ENCODE results near the gene GOLGA6L7.
A peak's percentile ranks its signal among the peaks of the same experiment; 100 is the strongest.
"Not testable (repeated sequence)": the region's sequence is repeated elsewhere in the genome, so short reads cannot be mapped to it uniquely, and the experiment has no call there.

Gene GOLGA6L7, protein sequence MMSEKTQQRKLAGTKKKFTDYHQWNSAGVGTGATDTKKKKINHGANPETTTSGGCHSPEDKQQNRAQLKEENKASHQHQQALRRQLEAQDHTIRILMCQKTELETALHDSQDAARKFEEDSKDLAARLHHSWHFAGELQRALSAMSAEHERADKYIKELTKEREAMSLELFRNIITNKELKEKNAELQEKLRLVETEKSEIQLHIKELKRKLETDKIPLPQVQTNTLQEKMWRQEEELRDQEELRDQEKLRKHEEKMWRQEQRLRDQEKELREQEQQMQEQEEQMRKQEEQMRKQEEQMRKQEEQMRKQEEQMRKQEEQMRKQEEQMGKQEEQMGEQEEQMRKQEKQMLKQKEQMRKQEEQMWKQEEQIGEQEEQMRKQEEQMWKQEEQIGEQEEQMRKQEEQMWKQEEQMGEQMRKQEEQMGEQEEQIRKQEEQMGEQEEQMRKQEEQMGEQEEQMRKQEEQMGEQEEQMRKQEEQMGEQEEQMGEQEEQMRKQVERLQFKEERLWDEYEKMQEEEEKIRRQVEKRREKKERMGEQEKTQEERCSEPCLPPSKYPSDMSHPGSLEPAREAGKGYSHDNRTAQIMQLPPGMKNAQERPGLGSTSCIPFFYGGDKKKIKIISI

GRCh38 chr15:28848521-28848920 is at the start of gene GOLGA6L7:
GOLGA6L7 (minus strand) TSS chr15:28848644; CDS start chr15:28848549, 95 bp downstream.
- DNase-seq: not testable (repeated sequence)

- DNase-seq: no peak
These were observed 49.6 kb upstream of the GOLGA6L7 start for GRCh38 chr15:28897861-28898585.

GRCh38 chr15:28896951-28897350 is 48.5 kb upstream of the GOLGA6L7 start:
- DNase-seq: no peak

DNA sequence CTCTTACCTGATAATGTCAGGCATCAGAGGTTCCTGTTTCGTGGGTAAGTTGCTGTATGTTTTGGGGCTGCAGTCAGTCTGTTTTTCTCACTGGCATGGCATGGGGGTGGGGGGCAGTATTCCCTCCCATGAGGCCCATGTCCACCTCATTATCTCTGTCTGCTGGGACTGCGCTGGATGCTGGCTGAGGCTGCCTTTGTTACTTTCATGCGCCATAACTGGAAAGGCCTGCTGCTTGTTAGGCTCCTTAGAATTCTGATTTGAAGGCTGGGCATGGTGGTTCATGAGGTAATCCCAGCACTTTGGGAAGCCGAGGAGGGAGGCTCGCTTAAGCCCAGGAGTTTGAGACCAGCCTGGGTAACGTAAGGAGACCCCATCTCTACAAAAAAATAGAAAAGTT is 47.1 kb upstream of the GOLGA6L7 start:
- no peak for DNase-seq

GRCh38 chr15:28895146-28895545 is 46.7 kb upstream of the GOLGA6L7 start:
- no peak for DNase-seq

- DNase-seq: no peak
These were observed 46.2 kb upstream of the GOLGA6L7 start for GRCh38 chr15:28894631-28895030.

- no peak for DNase-seq
These were observed 44.6 kb upstream of the GOLGA6L7 start for GRCh38 chr15:28892789-28893610.

GRCh38 chr15:28891588-28891987 is 43.1 kb upstream of the GOLGA6L7 start:
- DNase-seq: no peak

GRCh38 chr15:28890711-28891495 is 42.5 kb upstream of the GOLGA6L7 start:
- no peak for DNase-seq

DNA sequence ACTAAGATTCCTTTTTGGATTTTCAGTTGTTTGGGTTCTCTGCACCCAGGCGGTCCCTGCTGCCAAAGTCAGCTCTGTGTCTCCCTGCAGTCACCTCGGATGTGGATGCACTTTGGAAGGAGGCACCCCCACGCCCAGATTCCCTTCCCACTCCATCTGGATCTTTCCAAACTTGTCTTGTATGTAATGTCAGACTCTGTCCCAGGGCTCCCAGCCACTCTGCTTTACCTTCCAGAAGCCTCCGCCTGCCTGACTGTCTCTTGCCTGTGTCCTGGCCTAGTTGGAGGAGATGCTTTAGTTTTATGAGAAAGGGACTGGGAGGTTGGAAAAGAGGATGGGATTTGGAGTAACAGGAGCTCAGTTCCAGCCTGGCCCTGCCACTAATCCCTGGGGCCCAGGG is 41.8 kb upstream of the GOLGA6L7 start:
- DNase-seq: not testable (repeated sequence)

DNA sequence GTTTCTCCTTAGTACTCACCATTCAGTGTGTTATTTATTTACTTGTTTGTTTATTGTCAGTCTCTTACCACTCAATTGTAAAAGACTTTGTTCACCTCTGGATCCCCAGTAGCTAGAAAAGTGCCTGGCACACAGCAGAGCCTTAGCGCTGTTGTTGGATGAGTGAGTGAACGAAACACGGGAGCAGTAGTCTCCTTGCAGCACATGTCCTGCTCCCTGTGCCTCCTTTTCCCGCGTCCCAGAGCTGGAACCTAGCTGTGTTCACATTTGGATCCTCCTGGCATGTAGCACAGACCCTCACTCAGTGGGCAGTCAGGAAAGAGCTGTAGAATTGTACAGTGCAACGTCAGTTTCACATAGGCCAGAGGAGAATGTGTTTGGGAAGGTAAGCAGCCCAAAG is 41.4 kb upstream of the GOLGA6L7 start:
- DNase-seq: not testable (repeated sequence)

GRCh38 chr15:28889346-28889745 is 40.9 kb upstream of the GOLGA6L7 start:
- no peak for DNase-seq

DNA sequence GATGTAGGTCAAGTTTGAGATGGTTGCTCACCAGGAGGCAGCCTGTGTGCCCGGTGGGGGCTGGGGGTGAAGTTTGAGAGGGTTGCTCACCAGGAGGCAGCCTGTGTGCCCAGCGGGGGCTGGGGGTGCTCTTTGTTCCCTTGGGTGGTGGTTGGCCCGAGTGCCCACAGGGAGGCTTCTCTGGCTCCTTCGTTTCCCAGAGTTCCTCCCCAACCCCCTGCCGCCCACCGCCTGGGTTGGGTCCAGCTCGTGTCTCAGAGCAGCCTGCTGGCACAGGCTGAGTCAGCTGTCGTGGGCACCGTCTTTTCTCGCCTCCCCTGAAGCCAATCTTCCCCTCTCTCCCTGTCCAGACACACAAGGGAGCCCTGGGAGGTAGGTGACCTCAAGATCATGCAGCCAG is 40.5 kb upstream of the GOLGA6L7 start:
- no peak for DNase-seq

- no peak for DNase-seq
These were observed 40.0 kb upstream of the GOLGA6L7 start for GRCh38 chr15:28888302-28888894.

- no peak for DNase-seq
These were observed 39.1 kb upstream of the GOLGA6L7 start for GRCh38 chr15:28887339-28888174.

DNA sequence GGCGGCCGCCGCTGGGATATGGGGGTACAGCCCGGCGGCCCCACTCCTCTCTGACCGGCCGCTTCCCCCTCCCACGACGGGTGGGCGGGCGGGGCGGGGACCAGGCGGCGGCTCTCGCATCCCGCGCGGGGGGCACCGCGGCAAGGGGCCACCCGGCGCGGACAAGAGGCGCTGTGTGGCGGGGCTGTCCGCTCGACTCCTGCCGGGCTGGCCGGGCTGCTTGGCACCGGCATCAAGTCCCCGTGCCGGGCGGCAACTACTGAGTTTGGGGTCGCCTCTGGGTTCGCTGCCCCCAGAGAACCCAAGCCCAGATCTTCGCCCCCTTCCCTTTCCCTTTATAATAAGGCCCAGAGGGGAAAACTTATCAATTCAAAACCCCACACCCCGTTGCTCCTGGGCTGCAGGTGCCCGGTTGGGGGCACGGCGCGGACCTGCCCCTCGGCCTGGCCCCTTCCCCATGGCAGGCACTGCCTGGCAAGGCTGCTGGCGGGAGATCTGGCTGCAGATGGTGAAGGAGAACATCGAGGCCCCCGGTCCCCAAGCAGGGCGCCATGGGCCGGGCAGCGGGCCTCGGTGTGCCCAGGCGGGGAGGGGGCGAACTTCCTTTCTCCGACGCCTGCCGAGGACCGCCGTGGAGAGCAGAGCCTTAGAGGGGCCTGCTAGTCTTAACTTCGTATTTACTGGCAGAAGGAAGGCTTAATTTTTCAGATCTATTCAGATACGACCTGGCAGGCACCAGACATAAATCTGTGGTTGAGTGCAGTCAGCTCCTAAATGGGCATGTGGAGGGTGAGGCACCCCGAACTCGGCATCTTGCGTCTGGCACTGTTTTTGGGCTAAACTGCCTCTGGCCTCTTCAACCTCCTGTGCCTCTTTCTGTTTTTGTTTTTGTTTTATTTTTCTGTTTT is 38.2 kb upstream of the GOLGA6L7 start:
- DNase-seq: no peak

DNA sequence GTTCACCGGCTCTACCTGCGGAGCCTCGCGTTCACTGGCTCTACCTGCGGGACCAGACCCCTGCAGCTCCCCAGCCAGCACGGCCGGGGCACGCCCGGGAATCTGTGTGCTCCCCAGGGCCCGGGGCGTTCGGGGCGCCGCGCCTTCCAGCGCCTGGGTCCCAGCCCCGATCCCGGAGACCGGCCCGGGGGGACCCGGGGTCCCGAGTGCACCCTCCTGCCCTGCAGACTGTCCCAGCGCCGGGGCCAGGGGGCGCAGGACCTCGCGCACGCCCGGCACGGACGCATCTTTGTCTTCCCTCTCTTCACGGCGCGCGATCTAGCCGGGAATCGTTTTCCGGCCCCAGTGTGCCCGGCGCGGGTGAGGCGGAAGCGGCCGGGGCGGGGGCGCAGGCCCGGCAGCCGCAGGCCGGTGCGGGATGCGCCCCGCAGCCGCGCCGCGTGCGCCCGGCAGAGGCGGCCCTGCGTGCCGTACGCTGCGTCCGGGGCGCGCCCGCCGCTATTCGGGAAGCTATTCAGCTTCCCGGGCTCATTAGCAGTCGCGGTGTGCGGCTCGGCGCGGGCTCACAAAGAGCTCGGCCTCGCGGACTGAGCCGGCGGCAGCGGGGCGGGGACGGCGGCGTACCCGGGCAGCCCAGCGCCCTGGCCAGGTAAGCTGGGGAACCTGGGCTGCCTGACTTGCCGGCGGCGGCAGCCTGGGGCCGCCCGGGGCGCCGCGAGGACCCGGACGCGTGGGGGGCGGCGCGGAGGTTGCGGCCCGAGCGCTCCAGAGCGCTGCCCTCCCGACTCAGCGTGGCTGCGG is 37.4 kb upstream of the GOLGA6L7 start, which contains the start of gene APBA2:
TSS of gene APBA2 (plus strand) at position 345 of the 801 bp plus-strand sequence. CDS start 167,911 bp downstream, outside the sequence.
- DNase-seq: peak; percentile 68

- DNase-seq: no peak
These were observed 36.7 kb upstream of the GOLGA6L7 start for GRCh38 chr15:28885128-28885629.
